Mammary epithelial cell (primary cell): Measurements from ENCODE around the gene CAPN7.

Experiments
- EZH2 ChIP-seq: IDR thresholded peaks from 2 replicates; pipeline ENCODE4 v1.6.1; 2012; ENCODE audit warnings: low read length, inconsistent platforms, borderline replicate concordance
- TF ChIP-seq, protein P1 (sequence below), 2 donors: IDR thresholded peaks in 1 of 2; conservative IDR thresholded peaks in 1 of 2; 2 replicates each; pipeline ENCODE4 v1.5.1; 2011 to 2012; ENCODE audit warnings: inconsistent platforms in 2 of 2, low read length in 2 of 2, mild to moderate bottlenecking in 2 of 2, control low read depth in 1 of 2, low read depth in 1 of 2; ENCODE audit not compliant: insufficient read depth in 1 of 2; ENCODE audit errors: extremely low read depth in 1 of 2

DNA sequence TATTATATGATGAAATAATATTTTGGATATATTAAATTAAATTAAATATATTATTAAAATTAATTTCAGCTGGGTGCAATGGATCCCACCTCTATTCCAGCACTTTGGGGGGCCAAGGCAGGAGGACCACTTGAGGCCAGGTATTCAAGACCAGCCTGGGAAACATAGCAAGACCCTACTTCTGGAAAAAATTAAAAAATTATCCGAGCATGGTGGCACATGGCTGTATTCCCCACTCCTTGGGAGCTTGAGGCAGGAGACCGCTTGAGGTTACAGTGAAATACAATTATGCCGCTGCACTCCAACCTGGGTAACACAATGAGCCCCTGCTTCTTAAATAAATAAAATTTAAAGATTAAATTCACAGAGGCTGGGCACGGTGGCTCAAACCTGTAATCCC, 65.0 kb downstream of the CAPN7 start:
- TF ChIP-seq EZH2 = no peak
- TF ChIP-seq, protein P1, sequence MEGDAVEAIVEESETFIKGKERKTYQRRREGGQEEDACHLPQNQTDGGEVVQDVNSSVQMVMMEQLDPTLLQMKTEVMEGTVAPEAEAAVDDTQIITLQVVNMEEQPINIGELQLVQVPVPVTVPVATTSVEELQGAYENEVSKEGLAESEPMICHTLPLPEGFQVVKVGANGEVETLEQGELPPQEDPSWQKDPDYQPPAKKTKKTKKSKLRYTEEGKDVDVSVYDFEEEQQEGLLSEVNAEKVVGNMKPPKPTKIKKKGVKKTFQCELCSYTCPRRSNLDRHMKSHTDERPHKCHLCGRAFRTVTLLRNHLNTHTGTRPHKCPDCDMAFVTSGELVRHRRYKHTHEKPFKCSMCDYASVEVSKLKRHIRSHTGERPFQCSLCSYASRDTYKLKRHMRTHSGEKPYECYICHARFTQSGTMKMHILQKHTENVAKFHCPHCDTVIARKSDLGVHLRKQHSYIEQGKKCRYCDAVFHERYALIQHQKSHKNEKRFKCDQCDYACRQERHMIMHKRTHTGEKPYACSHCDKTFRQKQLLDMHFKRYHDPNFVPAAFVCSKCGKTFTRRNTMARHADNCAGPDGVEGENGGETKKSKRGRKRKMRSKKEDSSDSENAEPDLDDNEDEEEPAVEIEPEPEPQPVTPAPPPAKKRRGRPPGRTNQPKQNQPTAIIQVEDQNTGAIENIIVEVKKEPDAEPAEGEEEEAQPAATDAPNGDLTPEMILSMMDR (conservative IDR thresholded peaks at IDR 0.05 in 1 of 2, IDR thresholded peaks at IDR 0.05 in 1 of 2; ENCODE audit: extremely low read depth in 1 of 2, insufficient read depth in 1 of 2, low read depth in 1 of 2, low read length in 2 of 2) = no peak
